ENCODE data around the gene PEX11A.

PEX11A gene

DNA sequence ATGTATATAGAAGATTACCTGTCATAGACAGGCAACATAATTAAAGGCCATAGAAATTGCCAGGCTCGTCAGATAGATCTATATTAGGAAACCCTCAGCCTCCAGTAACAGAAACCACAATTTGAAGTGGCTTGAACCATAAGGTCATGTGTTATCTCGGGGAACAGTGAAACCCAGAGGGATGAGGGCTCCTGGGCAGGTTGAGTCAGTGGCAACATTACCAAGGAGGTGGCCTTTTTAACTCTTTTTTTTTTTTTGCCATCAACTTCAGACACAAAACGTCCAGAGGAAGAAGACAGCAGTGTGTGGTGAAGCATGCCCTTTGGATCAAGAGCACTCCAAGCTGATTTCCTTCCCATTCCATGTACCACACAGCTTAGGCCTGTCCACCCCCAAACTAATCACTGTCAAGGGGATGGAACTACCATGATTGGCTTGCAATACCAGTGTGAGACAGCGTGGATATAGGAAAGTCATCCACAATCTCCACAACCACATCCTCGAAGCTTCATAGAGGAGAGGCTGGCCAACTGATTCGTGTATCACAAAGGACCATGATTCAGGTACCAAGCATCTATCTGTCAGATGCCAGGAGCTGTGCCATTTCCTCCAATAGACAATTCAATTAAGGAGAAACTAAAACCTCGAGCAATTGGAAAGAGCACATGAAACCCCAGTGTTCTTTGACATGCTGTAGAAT lies 34.3 kb downstream of the PEX11A start:
- DNase-seq (ENCODE audit: low read depth in 4 of 4, low spot score in 1 of 4): no peak

- DNase-seq (ENCODE audit: low read depth in 4 of 4, low spot score in 1 of 4): peak in 1 of 4 experiments; percentile 7
Observed at GRCh38 chr15:89654847-89655805, 35.4 kb downstream of the PEX11A start, which contains the start of gene KIF7. Gene KIF7 (minus strand): TSS chr15:89655467. CDS start chr15:89652930, 2,537 bp downstream.

- no peak for DNase-seq (ENCODE audit: low read depth in 4 of 4, low spot score in 1 of 4)
Observed at GRCh38 chr15:89654301-89654761, 36.2 kb downstream of the PEX11A start.

- DNase-seq (ENCODE audit: low read depth in 4 of 4, low spot score in 1 of 4): no peak
Observed at GRCh38 chr15:89653578-89653977, 37.0 kb downstream of the PEX11A start.

GRCh38 chr15:89652666-89653065 lies 37.9 kb downstream of the PEX11A start:
- no peak for DNase-seq (ENCODE audit: low read depth in 4 of 4, low spot score in 1 of 4)

DNA sequence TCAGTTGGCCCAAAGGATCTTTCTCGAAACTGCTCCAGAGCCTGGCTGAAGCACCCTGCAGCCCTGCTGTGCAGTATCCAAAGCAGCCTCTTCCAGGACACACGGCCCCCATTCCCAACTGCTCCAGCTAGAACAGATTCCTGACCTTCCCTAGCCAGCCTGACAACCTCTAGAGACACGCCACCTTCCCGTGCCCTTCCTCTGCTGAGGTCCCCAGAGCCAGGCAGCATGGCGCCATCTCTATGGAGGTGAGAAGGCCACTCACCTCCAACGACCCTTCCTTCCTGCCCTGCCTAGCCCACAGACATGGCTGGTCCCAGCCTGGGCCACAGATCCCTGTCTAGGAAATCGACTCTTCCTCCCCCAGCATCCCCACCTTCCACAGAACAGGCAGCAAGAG lies 38.4 kb downstream of the PEX11A start:
- no peak for DNase-seq (ENCODE audit: low read depth in 4 of 4, low spot score in 1 of 4)

DNA sequence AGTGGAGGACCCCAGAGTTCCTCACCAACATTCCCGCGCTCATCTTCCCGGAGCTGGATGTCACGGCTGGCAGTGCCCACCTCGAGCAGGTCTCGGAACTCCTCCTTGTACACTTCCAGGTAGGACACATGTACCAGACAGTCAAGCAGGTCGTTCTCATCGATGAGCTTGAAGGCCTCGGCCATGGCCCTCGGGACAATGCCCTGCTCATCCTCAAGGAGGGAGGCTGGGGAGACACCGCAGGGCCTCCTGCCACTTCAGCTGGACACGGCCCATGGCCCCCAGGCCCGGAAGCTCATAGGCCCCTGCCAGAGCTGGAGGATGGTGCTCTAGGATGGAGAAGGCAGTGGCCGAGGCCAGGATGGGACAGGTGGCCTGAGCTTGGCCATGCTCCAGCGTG lies 40.8 kb downstream of the PEX11A start:
- no peak for DNase-seq (ENCODE audit: low read depth in 4 of 4, low spot score in 1 of 4)

GRCh38 chr15:89649013-89649625 lies 41.4 kb downstream of the PEX11A start:
- DNase-seq (ENCODE audit: low read depth in 4 of 4, low spot score in 1 of 4): no peak

- DNase-seq (ENCODE audit: low read depth in 4 of 4, low spot score in 1 of 4): no peak
Observed at GRCh38 chr15:89648106-89649012, 42.2 kb downstream of the PEX11A start.

DNA sequence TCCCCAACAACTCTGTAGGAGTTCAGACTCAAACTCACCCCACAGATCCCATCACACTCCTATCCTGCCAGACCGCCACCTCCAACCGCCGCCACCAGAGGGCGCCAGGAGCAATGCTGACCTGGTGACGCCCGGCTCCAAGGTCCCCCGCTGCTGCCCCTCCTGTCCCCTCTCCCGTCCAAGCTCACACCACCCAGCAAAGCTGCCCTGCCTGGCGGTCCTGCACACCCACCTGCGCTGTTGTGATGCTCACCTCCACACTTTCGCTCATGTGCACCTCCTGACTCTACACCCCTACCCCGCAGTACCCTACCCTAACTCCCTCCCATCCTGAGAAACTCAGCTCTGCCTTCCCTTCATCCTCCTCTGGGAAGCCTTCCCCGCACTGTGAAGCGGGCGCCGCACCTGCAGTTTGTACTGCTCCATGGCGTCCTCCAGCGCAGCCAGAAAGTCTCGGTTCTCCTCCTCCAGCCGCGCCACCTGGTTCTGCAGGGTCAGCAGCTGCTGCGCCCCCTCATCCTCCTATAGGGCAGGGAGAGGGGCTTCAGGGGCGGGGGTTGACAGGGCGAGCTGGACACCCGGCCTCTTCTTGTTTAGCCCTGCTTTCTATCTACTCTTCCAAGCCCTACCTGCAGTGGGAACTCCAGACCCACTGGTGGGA lies 43.2 kb downstream of the PEX11A start:
- peak; percentile 27 to 54 (median 43) for DNase-seq (ENCODE audit: low read depth in 4 of 4, low spot score in 1 of 4)

GRCh38 chr15:89646416-89647141 lies 44.0 kb downstream of the PEX11A start:
- DNase-seq (ENCODE audit: low read depth in 4 of 4, low spot score in 1 of 4): no peak

GRCh38 chr15:89645680-89646079 lies 44.9 kb downstream of the PEX11A start:
- DNase-seq (ENCODE audit: low read depth in 4 of 4, low spot score in 1 of 4): no peak

DNA sequence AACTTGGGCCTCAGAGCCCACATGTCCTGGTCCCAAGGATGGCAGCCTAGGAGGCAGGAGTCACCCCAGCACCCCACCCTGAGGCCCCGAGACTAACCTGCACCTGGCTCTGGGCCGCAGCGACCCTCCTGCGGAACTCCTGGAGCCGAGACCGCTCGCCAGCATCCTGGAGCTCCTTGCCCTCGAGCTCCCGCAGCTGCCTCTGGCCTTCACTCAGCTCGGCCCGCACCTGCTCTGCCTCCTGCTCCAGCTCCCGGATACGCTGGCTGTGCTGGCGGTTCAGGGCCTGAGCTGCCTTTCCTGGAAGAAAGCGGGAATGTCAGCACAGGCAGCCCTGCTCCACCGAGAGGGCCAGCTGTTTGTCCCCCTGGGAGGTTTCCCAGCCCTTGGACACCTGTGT lies 48.4 kb downstream of the PEX11A start:
- DNase-seq (ENCODE audit: low read depth in 4 of 4, low spot score in 1 of 4): no peak

DNA sequence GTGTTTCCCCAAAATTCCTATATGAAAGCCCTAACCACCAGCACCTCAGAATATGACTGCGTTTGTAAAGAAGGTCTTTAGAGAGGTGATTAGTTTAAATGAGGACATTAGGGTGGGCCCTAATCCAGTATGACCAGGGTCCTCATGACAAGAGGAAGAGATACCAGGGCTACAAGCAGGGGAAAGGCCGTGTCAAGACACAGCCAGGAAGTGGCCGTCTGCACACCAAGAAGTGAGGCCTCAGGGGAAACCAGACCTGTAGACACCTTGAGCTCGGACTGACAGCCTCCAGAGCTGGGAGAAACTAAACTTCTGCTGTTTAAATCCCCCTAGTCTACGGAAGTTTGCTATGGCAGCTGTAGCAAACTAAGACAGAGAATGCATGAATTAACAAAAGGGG lies 49.5 kb downstream of the PEX11A start:
- DNase-seq (ENCODE audit: low read depth in 4 of 4, low spot score in 1 of 4): no peak

GRCh38 chr15:89640245-89640644 lies 50.3 kb downstream of the PEX11A start:
- no peak for DNase-seq (ENCODE audit: low read depth in 4 of 4, low spot score in 1 of 4)

- no peak for DNase-seq (ENCODE audit: low read depth in 4 of 4, low spot score in 1 of 4)
Observed at GRCh38 chr15:89633585-89633984, 57.0 kb downstream of the PEX11A start.

DNA sequence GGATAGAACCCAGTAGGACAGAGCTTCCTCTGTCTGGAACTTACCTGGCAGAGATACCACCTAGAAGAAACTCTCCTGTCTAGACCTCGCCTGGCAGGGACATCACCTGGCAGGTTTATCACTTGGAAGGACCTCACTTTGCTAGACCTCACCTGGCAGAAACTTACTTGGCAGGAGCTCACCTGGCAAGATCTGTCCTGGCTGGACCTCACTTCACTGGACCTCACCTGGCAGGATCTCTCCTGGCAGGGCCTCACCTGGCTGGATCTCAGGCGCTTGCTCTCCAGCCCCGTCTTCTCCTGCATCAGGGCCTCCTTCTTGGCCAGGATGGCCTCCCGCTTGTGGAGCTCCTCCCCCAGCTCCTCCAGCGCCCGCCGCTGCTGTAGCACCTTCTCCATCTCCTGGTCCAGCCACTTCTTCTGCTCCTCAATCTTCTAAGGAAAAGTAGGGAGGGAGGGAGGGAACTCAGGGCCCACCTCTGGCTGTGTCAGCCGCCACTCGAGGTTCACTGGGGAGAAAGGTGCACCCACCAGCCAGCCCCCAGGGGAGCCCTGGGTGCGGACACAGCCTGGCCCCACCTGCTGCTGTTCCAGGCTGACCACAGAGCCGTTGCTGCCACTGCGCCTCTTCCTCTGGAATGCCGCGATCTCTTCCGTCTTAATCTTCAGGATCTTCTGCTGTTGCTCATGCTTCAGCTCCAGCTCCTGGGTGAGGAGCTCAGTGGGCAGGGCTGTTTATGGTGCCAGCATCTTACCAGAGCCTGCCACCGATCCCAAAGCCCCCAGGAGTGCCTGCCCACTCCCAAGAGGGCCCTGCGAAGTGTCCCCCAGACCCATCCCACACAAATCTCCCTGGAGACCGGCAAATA lies 57.8 kb downstream of the PEX11A start:
- no peak for DNase-seq (ENCODE audit: low read depth in 4 of 4, low spot score in 1 of 4)

DNA sequence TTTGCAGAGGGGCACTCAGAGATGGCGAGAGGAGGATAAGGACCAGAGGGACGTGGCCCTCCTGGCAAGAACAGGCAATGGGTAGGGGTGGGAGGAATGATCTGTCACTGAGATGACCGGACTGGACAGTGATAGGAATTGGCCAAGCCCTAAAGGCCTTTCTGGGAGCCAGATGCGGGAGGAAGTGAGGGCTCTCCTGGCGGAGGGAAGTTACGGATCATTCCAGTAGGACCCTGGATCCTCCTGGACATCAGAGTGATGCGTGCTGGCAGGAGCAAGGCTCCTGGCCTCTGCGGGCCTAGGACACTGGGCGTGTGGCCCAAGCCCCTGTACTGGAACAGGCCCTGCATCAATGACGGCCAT lies 58.7 kb downstream of the PEX11A start:
- DNase-seq (ENCODE audit: low read depth in 4 of 4, low spot score in 1 of 4): no peak

Measured in stimulated activated CD4-positive, alpha-beta T cell treated with anti-CD3 and anti-CD28 coated beads, Interleukin-1b, Interleukin-23, amount 100 ng/mL, for 24 hours (primary cell).